Measurements from ENCODE around the gene CBX8.
A peak's percentile ranks its signal among the peaks of the same experiment; 100 is the strongest.

GRCh38 chr17:79843474-79843815 lies 46.6 kb upstream of the CBX8 start:
- no peak for TF ChIP-seq CTCF (IDR thresholded peaks at IDR 0.05 in 8 of 11, conservative IDR thresholded peaks at IDR 0.05 in 3 of 11)
- no peak for TF ChIP-seq POLR2A (IDR thresholded peaks at IDR 0.05)
- TF ChIP-seq POLR2AphosphoS5 (IDR thresholded peaks at IDR 0.05), result peak in 1 of 3 donors; percentile 14

Data from spleen (tissue), 7 donors.